IMR-90 (cell line): Measurements from ENCODE around the gene NCOA3. TPM values are rescaled to one million over a fixed set of nuclear protein-coding genes. Genes with fewer than 3 reads are reported as not detected.

ENCODE experiments used
- ATAC-seq: fragments of 200-7000 bp; cut with Tn5 transposase; 2 replicates; pipeline ENCODE4 v1.9.1; 2020; ENCODE audit warnings: low read depth, mild to moderate bottlenecking, moderate library complexity
- BruUV-seq: library from RNA; stranded (reverse); fragments of 400-500 nt; replicated peaks from 2 replicates; lab custom pipeline; 2021; lab: Mats Ljungman, UMichigan
- CTCF ChIA-PET: fragments of 300-600 bp; formaldehyde crosslinking; extraction: SDS; loops from one replicate; lab custom pipeline; 2021; ENCODE audit warnings: antibody characterized with exemption; lab: Yijun Ruan, JAX
- POLR2A ChIA-PET: fragments of 300-600 bp; sonication (Branson Sonifier 250); formaldehyde crosslinking; loops from one replicate; lab custom pipeline; 2022; ENCODE audit warnings: antibody characterized with exemption; ENCODE audit not compliant: unreplicated experiment; lab: Charles Lee
- DNase-seq: peaks from one replicate; pipeline ENCODE4 v3.0.0; 2013
- H2AFZ ChIP-seq: replicated peaks from 2 replicates; pipeline ENCODE3; 2013; ENCODE audit warnings: low read length, mild to moderate bottlenecking; ENCODE audit not compliant: poor library complexity
- H2AK5ac ChIP-seq: 2 replicates; pipeline ENCODE4 v1.6.1; 2013; ENCODE audit warnings: low read depth, low read length, inconsistent platforms
- H2AK9ac ChIP-seq: replicated peaks from 2 replicates; pipeline ENCODE3; 2013; ENCODE audit warnings: mild to moderate bottlenecking, low read depth, low read length, moderate library complexity; ENCODE audit not compliant: poor library complexity
- H2BK120ac ChIP-seq: 2 replicates; pipeline ENCODE4 v1.6.1; 2013; ENCODE audit warnings: low read depth, low read length, inconsistent platforms
- H2BK15ac ChIP-seq: 3 replicates; pipeline ENCODE4 v1.6.1; 2013; ENCODE audit warnings: low read depth, low read length, inconsistent platforms
- H2BK20ac ChIP-seq: 2 replicates; pipeline ENCODE4 v1.6.1; 2013; ENCODE audit warnings: low read depth, mild to moderate bottlenecking, inconsistent platforms, low read length, moderate library complexity
- H2BK5ac ChIP-seq: 2 replicates; pipeline ENCODE4 v1.6.1; 2013; ENCODE audit warnings: mild to moderate bottlenecking, low read depth, low read length, inconsistent platforms; ENCODE audit not compliant: poor library complexity, severe bottlenecking
- H3K14ac ChIP-seq: replicated peaks from 2 replicates; pipeline ENCODE4 v1.6.1; 2013; ENCODE audit warnings: low read depth, low read length, inconsistent platforms
- H3K18ac ChIP-seq: 2 replicates; pipeline ENCODE4 v1.6.1; 2013; ENCODE audit warnings: low read depth, low read length, control low read depth
- H3K23ac ChIP-seq: 2 replicates; pipeline ENCODE4 v1.6.1; 2013; ENCODE audit warnings: low read depth, low read length, inconsistent platforms
- H3K27ac ChIP-seq: 2 replicates; pipeline ENCODE4 v1.5.1; 2013; ENCODE audit warnings: mild to moderate bottlenecking, control low read depth, low read length; ENCODE audit not compliant: insufficient read depth
- H3K27me3 ChIP-seq: 2 replicates; pipeline ENCODE4 v1.6.1; 2013; ENCODE audit warnings: low read length; ENCODE audit not compliant: control insufficient read depth, insufficient read depth
- H3K36me3 ChIP-seq: 2 replicates; pipeline ENCODE4 v1.6.1; 2013; ENCODE audit warnings: low read length, mixed read lengths; ENCODE audit not compliant: control insufficient read depth, insufficient read depth
- H3K4ac ChIP-seq: 2 replicates; pipeline ENCODE4 v1.6.1; 2013; ENCODE audit warnings: low read depth, low read length, inconsistent platforms
- H3K4me1 ChIP-seq: 2 replicates; pipeline ENCODE4 v1.6.1; 2013; ENCODE audit warnings: low read length, mixed read lengths; ENCODE audit not compliant: control insufficient read depth, insufficient read depth
- H3K4me2 ChIP-seq: 2 replicates; pipeline ENCODE4 v1.6.1; 2013; ENCODE audit warnings: low read depth, mild to moderate bottlenecking, control low read depth, low read length, moderate library complexity
- H3K4me3 ChIP-seq: 2 replicates; pipeline ENCODE4 v1.5.1; 2013; ENCODE audit warnings: low read depth, mild to moderate bottlenecking, control low read depth, low read length, moderate library complexity; ENCODE audit not compliant: insufficient read depth
- H3K56ac ChIP-seq: 2 replicates; pipeline ENCODE4 v1.6.1; 2013; ENCODE audit warnings: low read length, inconsistent platforms; ENCODE audit not compliant: insufficient read depth; ENCODE audit errors: extremely low read depth
- H3K79me1 ChIP-seq, 2 experiments: 2 replicates each; pipeline ENCODE4 v1.6.1; 2013; ENCODE audit warnings: low read length in 2 of 2, inconsistent platforms in 1 of 2, low read depth in 1 of 2
- H3K9ac ChIP-seq: 2 replicates; pipeline ENCODE4 v1.6.1; 2013; ENCODE audit warnings: low read depth, low read length, control low read depth
- H3K9me1 ChIP-seq: 2 replicates; pipeline ENCODE4 v1.6.1; 2013; ENCODE audit warnings: low read length, inconsistent platforms; ENCODE audit not compliant: insufficient read depth
- H3K9me3 ChIP-seq: 2 replicates; pipeline ENCODE4 v1.6.1; 2013; ENCODE audit warnings: low read length; ENCODE audit not compliant: control insufficient read depth, insufficient read depth
- H4K20me1 ChIP-seq: 2 replicates; pipeline ENCODE4 v1.6.1; 2013; ENCODE audit warnings: low read length, inconsistent platforms; ENCODE audit not compliant: insufficient read depth
- H4K5ac ChIP-seq: 2 replicates; pipeline ENCODE4 v1.6.1; 2013; ENCODE audit warnings: mild to moderate bottlenecking, low read depth, low read length, control low read depth
- H4K8ac ChIP-seq, 2 experiments: 2 replicates each; pipeline ENCODE4 v1.6.1; 2013; ENCODE audit warnings: low read depth in 2 of 2, low read length in 2 of 2, control low read depth in 1 of 2, inconsistent platforms in 1 of 2
- H4K91ac ChIP-seq: 2 replicates; pipeline ENCODE4 v1.6.1; 2013; ENCODE audit warnings: low read depth, low read length, inconsistent platforms; ENCODE audit not compliant: insufficient read depth
- BHLHE40 ChIP-seq: fragments of 150-350 bp; IDR thresholded peaks from 2 replicates; pipeline ENCODE4 v1.6.1; 2016; ENCODE audit warnings: mild to moderate bottlenecking, low read depth, low read length
- CHD1 ChIP-seq: IDR thresholded peaks from 2 replicates; pipeline ENCODE4 v1.6.1; 2012; ENCODE audit warnings: low read depth, low read length, improper control_type of control experiment
- CTCF ChIP-seq: conservative IDR thresholded peaks from 2 replicates; pipeline ENCODE4 v1.5.1; 2012; ENCODE audit warnings: mild to moderate bottlenecking, low read depth, low read length, improper control_type of control experiment
- ELK1 ChIP-seq: fragments of 150-350 bp; IDR thresholded peaks from 2 replicates; pipeline ENCODE4 v1.6.1; 2016; ENCODE audit warnings: low read depth, mild to moderate bottlenecking, low read length, moderate library complexity, borderline replicate concordance
- FOS ChIP-seq: fragments of 150-350 bp; IDR thresholded peaks from 2 replicates; pipeline ENCODE4 v1.6.1; 2016; ENCODE audit warnings: low read depth, low read length
- MAFK ChIP-seq: IDR thresholded peaks from 2 replicates; pipeline ENCODE4 v1.6.1; 2012; ENCODE audit warnings: low read depth, low read length, improper control_type of control experiment
- MAZ ChIP-seq: IDR thresholded peaks from 2 replicates; pipeline ENCODE4 v1.6.1; 2012; ENCODE audit warnings: low read depth, mild to moderate bottlenecking, low read length, improper control_type of control experiment, moderate library complexity, borderline replicate concordance
- NFE2L2 ChIP-seq: fragments of 150-350 bp; IDR thresholded peaks from 2 replicates; pipeline ENCODE4 v1.6.1; 2016; ENCODE audit warnings: low read depth, mild to moderate bottlenecking, low read length
- POLR2A ChIP-seq: IDR thresholded peaks from 2 replicates; pipeline ENCODE4 v1.6.1; 2012; ENCODE audit warnings: mild to moderate bottlenecking, low read depth, low read length
- RAD21 ChIP-seq: IDR thresholded peaks from 2 replicates; pipeline ENCODE4 v1.6.1; 2012; ENCODE audit warnings: low read length, improper control_type of control experiment
- RCOR1 ChIP-seq: IDR thresholded peaks from 2 replicates; pipeline ENCODE4 v1.6.1; 2012; ENCODE audit warnings: mild to moderate bottlenecking, low read length, improper control_type of control experiment; ENCODE audit not compliant: insufficient replicate concordance
- SMC3 ChIP-seq: fragments of 150-350 bp; IDR thresholded peaks from 2 replicates; pipeline ENCODE4 v1.6.1; 2016; ENCODE audit warnings: low read depth, mild to moderate bottlenecking, antibody characterized with exemption, low read length, moderate library complexity
- USF2 ChIP-seq: fragments of 150-350 bp; IDR thresholded peaks from 2 replicates; pipeline ENCODE4 v1.6.1; 2017; ENCODE audit warnings: mild to moderate bottlenecking, antibody characterized with exemption, low read length, low read depth
- WGBS, 2 experiments: methylation state at CpG; one replicate each; pipeline versions ENCODE4 v1.1.5 to v1.1.7; 2013; ENCODE audit warnings: missing lambda C conversion rate in 2 of 2; ENCODE audit not compliant: insufficient read length in 1 of 2; ENCODE audit errors: extremely low coverage in 2 of 2; 5-methylcytosine and 5-hydroxymethylcytosine counted together
- dilution Hi-C: fragments of 300-500 bp; cut with HindIII; formaldehyde crosslinking; loops from one replicate; pipeline ENCODE4 v1.14.3; 2018; ENCODE audit warnings: low sequenced_read_pairs; ENCODE audit not compliant: unreplicated experiment
- in situ Hi-C: fragments of 300-500 bp; cut with MboI; formaldehyde crosslinking; loops from 3 replicates; pipeline ENCODE4 v1.14.3; 2019; ENCODE audit warnings: low sequenced_read_pairs, inconsistent platforms, mixed read lengths
- intact Hi-C: fragments of 100-400 bp; cut with micrococcal nuclease; formaldehyde crosslinking; loops from 2 replicates; pipeline ENCODE4 v1.10.0; 2022
- polyA plus RNA-seq, 3 experiments: library from polyadenylated mRNA; depleted of rRNA; stranded (reverse); fragments of >200 nt; gene quantifications; 2 replicates each; pipeline ENCODE4 v1.2.3, GENCODE V29; 2012; ENCODE audit warnings: low replicate concordance in 1 of 3
- total RNA-seq: library from RNA; depleted of rRNA; stranded (reverse); fragments of >200 nt; gene quantifications from 2 replicates; pipeline ENCODE4 v1.2.3, GENCODE V29; 2012

The NCOA3 gene
- total and polyA plus RNA-seq, 2 of the 4 experiments (the other 2 are of a cell fraction), result 8.8 to 29.0 TPM

- no peak overlapping the region for H2AK5ac ChIP-seq
- H3K9ac ChIP-seq, result no peak overlapping the region
- no peaks in the 10 kb centered on the region for H3K4me1 ChIP-seq
- H4K20me1 ChIP-seq, result no peaks in the 10 kb centered on the region
- WGBS, 2 experiments, result no CpG with 5 or more reads among the region's 4 CpGs
- no peak overlapping the region for H3K56ac ChIP-seq
- H3K14ac ChIP-seq, result no peak overlapping the region
- H3K36me3 ChIP-seq, result no peaks in the 10 kb centered on the region
- no peak overlapping the region for H4K8ac ChIP-seq
- dilution Hi-C loops, result no loop called here
- in situ Hi-C loops, result no loop called here
- no peak overlapping the region for H2BK20ac ChIP-seq
- no peak overlapping the region for H2AFZ ChIP-seq
- peaks cover 2% of the 10 kb centered on the region; the same call in 1 of the 2 replicates for H3K27me3 ChIP-seq
- no peak overlapping the region for H3K27ac ChIP-seq
- no peak overlapping the region for H3K4me3 ChIP-seq
- no peak overlapping the region for H4K91ac ChIP-seq
- H3K79me1 ChIP-seq, result no peaks in the 10 kb centered on the region
- TF ChIP-seq RCOR1 (no peak), POLR2A (no peak), ELK1 (no peak), MAFK (no peak), RAD21 (no peak), USF2 (no peak), CTCF (no peak), MAZ (no peak), FOS (no peak), NFE2L2 (no peak), SMC3 (no peak), CHD1 (no peak), BHLHE40 (no peak)
- peak; percentile 25 for DNase-seq
- no peak overlapping the region for H2BK120ac ChIP-seq
- no TSS peak for BruUV-seq
- no peak overlapping the region for H3K4me2 ChIP-seq
- H2AK9ac ChIP-seq, result no peak overlapping the region
- no peak for ATAC-seq
- H3K4ac ChIP-seq, result no peak overlapping the region
- no peak overlapping the region for H4K5ac ChIP-seq
- ChIA-PET CTCF (interaction anchor here (0.6 to 0.7 kb wide), 2 partner anchors 104 to 110 kb away, joined by 3 read pairs; no protein-coding TSS in a partner anchor), POLR2A (no interaction called here)
- no peak overlapping the region for H3K23ac ChIP-seq
- H3K9me1 ChIP-seq, result no peaks in the 10 kb centered on the region
- no peak overlapping the region for H3K18ac ChIP-seq
- H2BK15ac ChIP-seq, result no peak overlapping the region
- no peak overlapping the region for H2BK5ac ChIP-seq
- intact Hi-C loops, result no loop called here
- no peaks in the 10 kb centered on the region for H3K9me3 ChIP-seq
Observed at GRCh38 chr20:47487175-47487917, 14.3 kb upstream of the NCOA3 start.
